Subcutaneous adipose tissue (tissue), 4 donors: ENCODE results near the gene LMAN1L. TPM values are rescaled to one million over a fixed set of nuclear protein-coding genes. Genes with fewer than 3 reads are reported as not detected.

Experiments used
- CTCF ChIP-seq: fragments of 450-650 bp; IDR thresholded peaks from one replicate; pipeline ENCODE4 v1.5.1; 2016; ENCODE audit warnings: low read depth, mild to moderate bottlenecking, control low read depth, antibody characterized with exemption, moderate library complexity
- total RNA-seq, 4 donors: library from RNA; depleted of rRNA; stranded (reverse); fragments of >200 nt; gene quantifications; one replicate each; pipeline ENCODE4 v1.1.0, GENCODE V29; 2016

Gene LMAN1L
- total RNA-seq, 4 donors from 2014 or later: not detected

GRCh38 chr15:74850393-74850792, 37.8 kb downstream of the LMAN1L start:
- no peak for TF ChIP-seq CTCF

GRCh38 chr15:74851960-74852359, 39.3 kb downstream of the LMAN1L start:
- no peak for TF ChIP-seq CTCF

GRCh38 chr15:74854453-74855022, 41.9 kb downstream of the LMAN1L start:
- TF ChIP-seq CTCF: no peak

GRCh38 chr15:74855857-74856256, 43.2 kb downstream of the LMAN1L start:
- no peak for TF ChIP-seq CTCF

- no peak for TF ChIP-seq CTCF
Measured at GRCh38 chr15:74856537-74856936, 43.9 kb downstream of the LMAN1L start.

GRCh38 chr15:74857082-74857655, 44.5 kb downstream of the LMAN1L start:
- TF ChIP-seq CTCF: no peak

GRCh38 chr15:74857671-74858368, 45.2 kb downstream of the LMAN1L start:
- TF ChIP-seq CTCF: no peak
